KMS-11 (cell line): ENCODE data around the gene TTC3.

ENCODE experiments used
- H2AFZ ChIP-seq: fragments of 200-600 bp; sonication (generic); 2 replicates; pipeline ENCODE4 v1.6.1; 2016; ENCODE audit warnings: antibody characterized with exemption, mixed run types, low read depth
- H3K27ac ChIP-seq: fragments of 200-600 bp; sonication (generic); 2 replicates; pipeline ENCODE4 v1.6.1; 2016; ENCODE audit warnings: mild to moderate bottlenecking, mixed run types
- H3K27me3 ChIP-seq: fragments of 200-600 bp; sonication (generic); 2 replicates; pipeline ENCODE4 v1.6.1; 2017; ENCODE audit warnings: mild to moderate bottlenecking, low read depth, mixed run types, moderate library complexity; ENCODE audit not compliant: insufficient read depth
- H3K36me3 ChIP-seq: fragments of 200-600 bp; sonication (generic); 2 replicates; pipeline ENCODE4 v1.6.1; 2017; ENCODE audit warnings: mild to moderate bottlenecking, mixed run types; ENCODE audit not compliant: insufficient read depth
- H3K4me1 ChIP-seq: fragments of 200-600 bp; sonication (generic); 2 replicates; pipeline ENCODE4 v1.6.1; 2016; ENCODE audit warnings: mild to moderate bottlenecking, low read depth, mixed run types; ENCODE audit not compliant: poor library complexity, severe bottlenecking
- H3K4me2 ChIP-seq: fragments of 200-600 bp; sonication (generic); 2 replicates; pipeline ENCODE4 v1.7.0; 2016; ENCODE audit warnings: mild to moderate bottlenecking, mixed run types
- H3K4me3 ChIP-seq: fragments of 200-600 bp; sonication (generic); IDR thresholded peaks from 2 replicates; pipeline ENCODE4 v1.6.1; 2017; ENCODE audit warnings: low read depth, low read length, mixed read lengths; ENCODE audit not compliant: insufficient read depth
- H3K79me2 ChIP-seq: fragments of 200-600 bp; sonication (generic); 2 replicates; pipeline ENCODE4 v1.6.1; 2016; ENCODE audit warnings: low read depth, mixed run types; ENCODE audit not compliant: insufficient read depth
- H3K9ac ChIP-seq: fragments of 200-600 bp; sonication (generic); 2 replicates; pipeline ENCODE4 v1.6.1; 2016; ENCODE audit warnings: mild to moderate bottlenecking, mixed run types
- H4K20me1 ChIP-seq: fragments of 200-600 bp; sonication (generic); 2 replicates; pipeline ENCODE4 v1.6.1; 2016; ENCODE audit warnings: mild to moderate bottlenecking, mixed run types; ENCODE audit not compliant: insufficient read depth
- TF ChIP-seq, protein P1 (sequence below): fragments of 200-600 bp; sonication (generic); conservative IDR thresholded peaks from 2 replicates; pipeline ENCODE4 v1.6.1; 2017; ENCODE audit warnings: low read depth, mild to moderate bottlenecking, antibody characterized with exemption, low read length, moderate library complexity, mixed read lengths

Gene TTC3

DNA sequence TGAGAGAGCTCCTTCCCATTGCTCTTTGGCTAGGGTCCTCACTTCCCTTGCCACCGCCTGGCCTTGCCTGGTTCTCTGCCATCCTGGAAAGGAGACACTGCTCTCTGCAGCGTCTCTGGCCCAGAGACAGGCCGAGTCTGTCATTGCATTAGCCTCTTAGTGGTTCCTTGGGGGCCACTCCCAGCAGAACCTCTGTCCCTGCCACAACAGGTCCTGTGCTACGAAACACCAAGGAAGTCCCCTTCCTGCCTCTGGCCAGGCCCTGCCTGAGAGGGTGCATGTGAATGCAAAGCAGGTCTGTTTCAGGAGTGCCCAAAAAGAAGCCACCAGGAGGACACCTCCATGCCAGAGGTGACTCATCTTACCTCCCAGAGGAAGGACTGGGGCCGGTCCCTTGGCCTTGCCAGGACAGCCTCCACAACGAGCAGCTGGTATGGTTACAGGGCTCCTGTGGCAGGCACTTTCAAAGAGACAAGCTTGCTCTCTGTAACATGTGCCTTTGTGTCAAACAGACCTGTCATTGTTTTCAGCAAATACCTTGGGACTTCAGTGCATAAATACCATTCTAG is 134.5 kb downstream of the TTC3 start:
- H3K27ac ChIP-seq: no peak overlapping the region
- no peaks in the 10 kb centered on the region for H4K20me1 ChIP-seq
- H3K9ac ChIP-seq: no peak overlapping the region
- no peaks in the 10 kb centered on the region for H3K27me3 ChIP-seq
- H3K4me2 ChIP-seq: no peak overlapping the region
- H3K4me3 ChIP-seq: no peak overlapping the region
- H2AFZ ChIP-seq: no peak overlapping the region
- TF ChIP-seq, protein P1, sequence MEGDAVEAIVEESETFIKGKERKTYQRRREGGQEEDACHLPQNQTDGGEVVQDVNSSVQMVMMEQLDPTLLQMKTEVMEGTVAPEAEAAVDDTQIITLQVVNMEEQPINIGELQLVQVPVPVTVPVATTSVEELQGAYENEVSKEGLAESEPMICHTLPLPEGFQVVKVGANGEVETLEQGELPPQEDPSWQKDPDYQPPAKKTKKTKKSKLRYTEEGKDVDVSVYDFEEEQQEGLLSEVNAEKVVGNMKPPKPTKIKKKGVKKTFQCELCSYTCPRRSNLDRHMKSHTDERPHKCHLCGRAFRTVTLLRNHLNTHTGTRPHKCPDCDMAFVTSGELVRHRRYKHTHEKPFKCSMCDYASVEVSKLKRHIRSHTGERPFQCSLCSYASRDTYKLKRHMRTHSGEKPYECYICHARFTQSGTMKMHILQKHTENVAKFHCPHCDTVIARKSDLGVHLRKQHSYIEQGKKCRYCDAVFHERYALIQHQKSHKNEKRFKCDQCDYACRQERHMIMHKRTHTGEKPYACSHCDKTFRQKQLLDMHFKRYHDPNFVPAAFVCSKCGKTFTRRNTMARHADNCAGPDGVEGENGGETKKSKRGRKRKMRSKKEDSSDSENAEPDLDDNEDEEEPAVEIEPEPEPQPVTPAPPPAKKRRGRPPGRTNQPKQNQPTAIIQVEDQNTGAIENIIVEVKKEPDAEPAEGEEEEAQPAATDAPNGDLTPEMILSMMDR: no peak
- H3K36me3 ChIP-seq: no peaks in the 10 kb centered on the region; the same call in 1 of the 2 replicates
- H3K79me2 ChIP-seq: no peaks in the 10 kb centered on the region
- no peaks in the 10 kb centered on the region for H3K4me1 ChIP-seq

DNA sequence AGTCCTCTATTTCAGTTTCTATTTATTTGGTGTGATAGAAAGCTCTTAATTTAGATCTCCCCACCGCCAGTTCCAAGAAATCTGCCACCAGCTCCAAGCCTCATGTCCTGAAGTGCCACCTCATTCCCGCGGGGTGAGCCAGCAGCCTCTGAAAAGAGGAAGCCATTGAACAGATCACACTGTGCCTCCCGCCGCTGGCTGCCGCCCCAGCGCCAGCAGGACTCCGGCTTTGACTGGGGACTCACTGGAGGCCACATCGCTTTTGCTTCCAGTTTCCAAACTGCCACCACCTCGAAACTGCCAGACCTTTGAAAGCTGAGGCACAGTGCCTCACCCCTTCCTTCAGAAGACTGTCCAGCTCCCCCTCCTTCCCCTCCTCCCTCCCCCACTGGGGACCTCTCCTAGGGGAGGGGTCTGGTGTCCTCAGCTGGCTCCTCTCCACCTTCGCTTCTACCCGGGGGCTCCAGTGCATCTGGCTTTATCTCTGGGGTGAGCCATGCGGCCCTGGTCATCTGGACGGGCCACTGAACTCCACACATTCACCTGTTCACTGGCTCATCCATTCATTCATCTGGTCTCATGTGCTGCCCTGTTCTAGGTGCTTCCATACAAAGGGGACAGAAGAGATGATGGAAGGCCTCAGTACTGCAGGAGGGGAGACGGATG is 135.1 kb downstream of the TTC3 start:
- H3K36me3 ChIP-seq: no peaks in the 10 kb centered on the region
- no peak overlapping the region for H3K9ac ChIP-seq
- no peaks in the 10 kb centered on the region for H3K79me2 ChIP-seq
- no peaks in the 10 kb centered on the region for H3K4me1 ChIP-seq
- no peak overlapping the region for H3K27ac ChIP-seq
- no peak overlapping the region for H3K4me2 ChIP-seq
- no peak overlapping the region for H3K4me3 ChIP-seq
- no peak overlapping the region for H2AFZ ChIP-seq
- TF ChIP-seq, protein P1: no peak
- H4K20me1 ChIP-seq: no peaks in the 10 kb centered on the region
- H3K27me3 ChIP-seq: no peaks in the 10 kb centered on the region

GRCh38 chr21:37208741-37209225 is 135.7 kb downstream of the TTC3 start:
- Histone ChIP-seq H3K4me1 (no peaks in the 10 kb centered on the region), H3K79me2 (no peaks in the 10 kb centered on the region), H3K9ac (no peak overlapping the region), H3K36me3 (no peaks in the 10 kb centered on the region), H3K4me3 (no peak overlapping the region), H3K27ac (no peak overlapping the region), H4K20me1 (no peaks in the 10 kb centered on the region), H3K4me2 (no peak overlapping the region), H2AFZ (no peak overlapping the region), H3K27me3 (no peaks in the 10 kb centered on the region)
- TF ChIP-seq, protein P1: no peak

DNA sequence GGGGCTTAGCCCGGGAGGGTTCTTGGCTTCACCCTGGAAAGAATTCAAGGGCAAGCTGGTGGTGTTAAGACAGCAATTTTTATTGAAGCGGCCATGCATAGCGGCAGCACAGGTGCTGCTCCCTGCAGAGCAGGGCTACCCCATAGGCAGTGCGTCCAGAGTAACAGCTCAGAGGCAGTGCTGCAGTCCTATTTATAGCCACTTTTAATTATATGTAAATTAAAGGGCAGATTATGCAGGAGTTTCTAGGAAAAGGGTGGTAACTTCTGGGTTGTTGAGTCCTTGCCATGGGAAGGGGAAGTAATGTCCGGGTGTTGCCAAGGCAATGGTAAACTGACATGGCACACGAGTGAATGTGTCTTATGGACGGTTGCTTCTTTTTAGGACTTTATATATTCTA is 137.1 kb downstream of the TTC3 start:
- TF ChIP-seq, protein P1: no peak

More for the DNA sequence above, 137.1 kb downstream of the TTC3 start:
- Histone ChIP-seq H3K9ac (no peak overlapping the region), H3K4me2 (no peak overlapping the region), H3K36me3 (no peaks in the 10 kb centered on the region), H3K79me2 (no peaks in the 10 kb centered on the region), H3K27me3 (no peaks in the 10 kb centered on the region), H3K4me3 (no peak overlapping the region), H3K27ac (no peak overlapping the region), H4K20me1 (no peaks in the 10 kb centered on the region), H2AFZ (no peak overlapping the region), H3K4me1 (no peaks in the 10 kb centered on the region)
